ENCODE measurements around the gene STAG3. TPM values are rescaled to one million over a fixed set of nuclear protein-coding genes. Genes with fewer than 3 reads are reported as not detected.

Gene STAG3
- total and polyA plus RNA-seq, 2 donors (not counting 1 experiment from before 2014, with no cell fraction given), result 24.8 to 33.4 TPM

- TF ChIP-seq CTCF (IDR thresholded peaks at IDR 0.05), result no peak
- TF ChIP-seq EZH2 (IDR thresholded peaks at IDR 0.05; ENCODE audit: borderline replicate concordance, insufficient read depth, low read depth, low read length, poor library complexity, severe bottlenecking), result no peak
- H3K4me3 ChIP-seq (ENCODE audit: control extremely low read depth in 1 of 5, extremely low read depth in 1 of 5, insufficient read depth in 1 of 5, low read depth in 2 of 5, low read length in 4 of 5), result no peak overlapping the region
- WGBS (ENCODE audit: insufficient coverage), result 99% methylated on average over 14 of the region's 18 CpGs
- H3K27ac ChIP-seq (ENCODE audit: low read length in 2 of 2), result peak overlapping the region; percentile 19 to 65
- ChIA-PET CTCF (interaction anchor here (0.7 to 0.8 kb wide), 2 partner anchors 64 to 143 kb away, joined by 3 to 4 read pairs; no protein-coding TSS in a partner anchor), POLR2A (interaction anchor here (0.7 kb wide), 1 partner anchor 24 kb away, joined by 3 read pairs; the partner anchor contains the start of gene STAG3)
- H3K9me3 Mint-ChIP-seq (ENCODE audit: insufficient read depth), result no peaks in the 10 kb centered on the region
- DNase-seq (no peak), ATAC-seq (ENCODE audit: low read depth) (no peak)
- no peak overlapping the region for H3K9ac ChIP-seq (ENCODE audit: low read length)
- no peak overlapping the region for H2AFZ ChIP-seq (ENCODE audit: insufficient read depth, low read depth, low read length, poor library complexity, severe bottlenecking)
- peaks cover 28% of the 10 kb centered on the region for H4K20me1 ChIP-seq (ENCODE audit: control insufficient read depth, insufficient read depth, low read length, poor library complexity, severe bottlenecking)
- peaks cover 64% of the 10 kb centered on the region for H3K4me1 Mint-ChIP-seq
- H3K4me3 Mint-ChIP-seq, result no peak overlapping the region
- peak overlapping the region; percentile 65 for H3K4me2 ChIP-seq (replicated peaks; ENCODE audit: low read depth, low read length, poor library complexity, severe bottlenecking)
- no peaks in the 10 kb centered on the region for H3K9me3 ChIP-seq (ENCODE audit: control extremely low read depth in 1 of 3, control insufficient read depth in 2 of 3, insufficient read depth in 1 of 3, low read length in 2 of 3)
- H3K27me3 Mint-ChIP-seq, result no peaks in the 10 kb centered on the region
- H3K27me3 ChIP-seq (replicated peaks in 1 of 4; ENCODE audit: control extremely low read depth in 1 of 4, control insufficient read depth in 3 of 4, insufficient read depth in 4 of 4, low read length in 3 of 4), result no peaks in the 10 kb centered on the region
- peaks cover 0 to 54% of the 10 kb centered on the region in 2 experiments for H3K36me3 ChIP-seq (replicated peaks in 1 of 2; ENCODE audit: control extremely low read depth in 1 of 2, control insufficient read depth in 1 of 2, extremely low read depth in 1 of 2, insufficient read depth in 2 of 2, low read length in 1 of 2)
- peaks cover 42 to 59% of the 10 kb centered on the region in 2 donors for H3K4me1 ChIP-seq (ENCODE audit: control insufficient read depth in 2 of 2, insufficient read depth in 2 of 2, low read length in 2 of 2)
- no peak overlapping the region for H3K27ac Mint-ChIP-seq
- peaks cover 58% of the 10 kb centered on the region for H3K79me2 ChIP-seq (ENCODE audit: control insufficient read depth, insufficient read depth, low read length)
- intact Hi-C loops (cut with micrococcal nuclease), result no loop called here
These were observed 24.6 kb upstream of the STAG3 start for GRCh38 chr7:100152937-100153666.
